SK-N-SH (cell line): ENCODE data around the gene PCBP3. TPM values are rescaled to one million over a fixed set of nuclear protein-coding genes. Genes with fewer than 3 reads are reported as not detected.
A peak's percentile ranks its signal among the peaks of the same experiment; 100 is the strongest.

Source experiments
- CTCF ChIA-PET: fragments of 300-600, 350-600 bp; formaldehyde crosslinking; extraction: SDS; loops from one replicate; lab custom pipeline; 2021; lab: Yijun Ruan, JAX
- POLR2A ChIA-PET: fragments of 350-600 bp; sonication (Branson Sonifier 250); formaldehyde crosslinking; extraction: SDS; loops from one replicate; lab custom pipeline; 2020; ENCODE audit warnings: antibody characterized with exemption, inconsistent platforms; lab: Yijun Ruan, JAX
- DNase-seq: peaks from one replicate; pipeline ENCODE4 v3.0.0; 2012
- H2AFZ ChIP-seq: fragments of 200-600 bp; sonication (generic); 2 replicates; pipeline ENCODE4 v1.8.1; 2016; ENCODE audit warnings: antibody characterized with exemption, mild to moderate bottlenecking, low read depth
- H3F3A ChIP-seq: fragments of 200-600 bp; sonication (generic); replicated peaks from 2 replicates; pipeline ENCODE3; 2016; ENCODE audit warnings: antibody characterized with exemption, mild to moderate bottlenecking; ENCODE audit not compliant: insufficient read depth
- H3K27ac ChIP-seq, 2 experiments: fragments of 200-500 bp in 1 of 2; fragments of 200-600 bp in 1 of 2; sonication (Bioruptor generic) in 1 of 2; sonication (generic), shearing (Covaris generic) in 1 of 2; 2 replicates each; pipeline versions ENCODE4 v1.5.1 to v1.6.1; 2014 to 2016; ENCODE audit warnings: low read depth in 2 of 2, inconsistent platforms in 1 of 2, low read length in 1 of 2, mild to moderate bottlenecking in 1 of 2, mixed read lengths in 1 of 2
- H3K27me3 ChIP-seq: fragments of 200-600 bp; sonication (generic), shearing (Covaris generic); 2 replicates; pipeline ENCODE4 v1.6.1; 2016; ENCODE audit warnings: mixed run types; ENCODE audit not compliant: insufficient read depth
- H3K36me3 ChIP-seq, 2 experiments: fragments of 200-500 bp in 1 of 2; fragments of 200-600 bp in 1 of 2; sonication (Bioruptor generic) in 1 of 2; sonication (generic) in 1 of 2; replicated peaks in 1 of 2; 2 replicates each; pipeline versions ENCODE3 to v1.5.1; 2014 to 2016; ENCODE audit warnings: low read length in 1 of 2, mild to moderate bottlenecking in 1 of 2; ENCODE audit not compliant: insufficient read depth in 2 of 2, control insufficient read depth in 1 of 2
- H3K4me1 ChIP-seq, 2 experiments: fragments of 200-500 bp in 1 of 2; fragments of 200-600 bp in 1 of 2; sonication (Bioruptor generic) in 1 of 2; sonication (generic), shearing (Covaris generic) in 1 of 2; 2 replicates each; pipeline versions ENCODE4 v1.5.1 to v1.6.1; 2014 to 2016; ENCODE audit warnings: low read depth in 1 of 2, low read length in 1 of 2, mixed run types in 1 of 2; ENCODE audit not compliant: insufficient read depth in 2 of 2, control insufficient read depth in 1 of 2
- H3K4me2 ChIP-seq: fragments of 200-600 bp; sonication (generic), shearing (Covaris generic); 2 replicates; pipeline ENCODE4 v1.6.1; 2017; ENCODE audit warnings: mixed run types
- H3K4me3 ChIP-seq, 2 experiments: fragments of 200-500 bp in 1 of 2; fragments of 200-600 bp in 1 of 2; sonication (Bioruptor generic) in 1 of 2; sonication (generic), shearing (Covaris generic) in 1 of 2; 2 replicates each; pipeline versions ENCODE4 v1.5.1 to v1.8.1; 2014 to 2016; ENCODE audit warnings: low read depth in 2 of 2, inconsistent platforms in 1 of 2, low read length in 1 of 2, mild to moderate bottlenecking in 1 of 2, mixed read lengths in 1 of 2, moderate library complexity in 1 of 2
- H3K79me2 ChIP-seq: fragments of 200-600 bp; sonication (generic); 2 replicates; pipeline ENCODE4 v1.8.1; 2017; ENCODE audit warnings: mild to moderate bottlenecking; ENCODE audit not compliant: insufficient read depth
- H3K9ac ChIP-seq: fragments of 200-600 bp; sonication (generic); 2 replicates; pipeline ENCODE4 v1.6.1; 2017; ENCODE audit warnings: mixed run types
- H3K9me2 ChIP-seq: fragments of 200-600 bp; sonication (generic); 2 replicates; pipeline ENCODE4 v1.6.1; 2017; ENCODE audit warnings: mixed run types
- H3K9me3 ChIP-seq: fragments of 200-600 bp; sonication (generic); 2 replicates; pipeline ENCODE4 v1.6.1; 2017; ENCODE audit warnings: mixed run types, mild to moderate bottlenecking, moderate library complexity
- H4K20me1 ChIP-seq: fragments of 200-600 bp; sonication (generic); 2 replicates; pipeline ENCODE4 v1.6.1; 2017; ENCODE audit warnings: mild to moderate bottlenecking, mixed run types; ENCODE audit not compliant: insufficient read depth
- CHD2 ChIP-seq: fragments of 150-350 bp; IDR thresholded peaks from 2 replicates; pipeline ENCODE4 v1.6.1; 2018; ENCODE audit warnings: low read length; ENCODE audit not compliant: partially characterized antibody
- ELF1 ChIP-seq: IDR thresholded peaks from 2 replicates; pipeline ENCODE4 v1.4.0; 2012
- FOXM1 ChIP-seq: IDR thresholded peaks from 2 replicates; pipeline ENCODE4 v1.4.0; 2012; ENCODE audit warnings: low read depth, mild to moderate bottlenecking
- GABPA ChIP-seq: IDR thresholded peaks from 2 replicates; pipeline ENCODE4 v1.4.0; 2012; ENCODE audit warnings: low read depth, mild to moderate bottlenecking
- JUND ChIP-seq: IDR thresholded peaks from 2 replicates; pipeline ENCODE4 v1.4.0; 2012
- MEF2A ChIP-seq: IDR thresholded peaks from 2 replicates; pipeline ENCODE4 v1.4.0; 2012; ENCODE audit warnings: low read depth, borderline replicate concordance
- MXI1 ChIP-seq: IDR thresholded peaks from 2 replicates; pipeline ENCODE4 v1.6.1; 2012; ENCODE audit warnings: mild to moderate bottlenecking, low read depth, low read length, improper control_type of control experiment
- NFIC ChIP-seq: IDR thresholded peaks from 2 replicates; pipeline ENCODE4 v1.4.0; 2012; ENCODE audit warnings: borderline replicate concordance
- RAD21 ChIP-seq: IDR thresholded peaks from 2 replicates; pipeline ENCODE4 v1.6.1; 2012; ENCODE audit warnings: mild to moderate bottlenecking, low read length
- RCOR1 ChIP-seq: fragments of 150-350 bp; IDR thresholded peaks from 2 replicates; pipeline ENCODE4 v1.6.1; 2017; ENCODE audit warnings: antibody characterized with exemption, low read length
- RFX5 ChIP-seq: IDR thresholded peaks from 2 replicates; pipeline ENCODE4 v1.6.1; 2012; ENCODE audit warnings: mild to moderate bottlenecking, improper control_type of control experiment, low read length
- SIN3A ChIP-seq: IDR thresholded peaks from 2 replicates; pipeline ENCODE4 v1.6.1; 2012; ENCODE audit warnings: low read depth, mild to moderate bottlenecking, low read length, moderate library complexity, borderline replicate concordance
- SMC3 ChIP-seq: IDR thresholded peaks from 2 replicates; pipeline ENCODE4 v1.6.1; 2012; ENCODE audit warnings: low read depth, low read length, improper control_type of control experiment
- TAF1 ChIP-seq: IDR thresholded peaks from 2 replicates; pipeline ENCODE4 v1.6.1; 2012; ENCODE audit warnings: low read depth, mild to moderate bottlenecking, low read length, moderate library complexity, borderline replicate concordance
- TCF12 ChIP-seq: IDR thresholded peaks from 2 replicates; pipeline ENCODE4 v1.4.0; 2012
- TEAD4 ChIP-seq: IDR thresholded peaks from 2 replicates; pipeline ENCODE4 v1.4.0; 2012; ENCODE audit warnings: mild to moderate bottlenecking, borderline replicate concordance; ENCODE audit not compliant: insufficient read depth
- YY1 ChIP-seq: IDR thresholded peaks from 2 replicates; pipeline ENCODE4 v1.4.0; 2012; ENCODE audit warnings: low read depth, mild to moderate bottlenecking
- WGBS: methylation state at CpG from one replicate; pipeline ENCODE4 v1.1.6; 2017; ENCODE audit warnings: low lambda C conversion rate; 5-methylcytosine and 5-hydroxymethylcytosine counted together
- polyA plus RNA-seq, 3 experiments: library from polyadenylated mRNA; depleted of rRNA; stranded (reverse); fragments of >200 nt; gene quantifications; 2 replicates each; pipeline ENCODE4 v1.2.3, GENCODE V29; 2012
- TF ChIP-seq, protein P1 (sequence below): IDR thresholded peaks from 2 replicates; pipeline ENCODE4; 2012
- TF ChIP-seq, protein P2 (sequence below): IDR thresholded peaks from 2 replicates; pipeline ENCODE4 v1.4.0; 2012; ENCODE audit warnings: low read depth, borderline replicate concordance
- TF ChIP-seq, protein P3 (sequence below): IDR thresholded peaks from 2 replicates; pipeline ENCODE4 v1.6.1; 2012; ENCODE audit warnings: mild to moderate bottlenecking, low read depth, low read length, moderate library complexity

PCBP3 gene
- polyA plus RNA-seq, 1 of the 3 experiments (the other 2 are of a cell fraction): 9.5 TPM

DNA sequence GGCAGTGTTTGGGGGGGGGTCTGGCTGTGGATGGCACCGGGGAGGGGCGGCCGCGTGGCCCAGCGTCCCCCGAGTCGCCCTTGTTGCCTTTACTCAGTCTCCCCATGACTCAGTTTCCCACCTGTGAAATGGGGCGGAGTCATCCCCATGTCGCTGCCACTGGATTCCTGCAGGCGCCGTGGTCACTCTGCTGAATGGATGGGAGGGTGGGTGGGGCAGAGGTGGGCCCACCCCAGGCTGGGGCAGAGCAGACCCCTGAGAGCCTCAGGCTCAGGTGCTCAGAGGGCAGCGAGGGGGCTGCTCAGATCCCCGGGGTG lies 340.1 kb downstream of the PCBP3 start:
- H3K9ac ChIP-seq: no peak overlapping the region
- no peak overlapping the region for H3K4me3 ChIP-seq
- TF ChIP-seq MXI1: no peak
- no peak for TF ChIP-seq NFIC
- no peak for TF ChIP-seq SIN3A
- TF ChIP-seq FOXM1: no peak
- no peak for TF ChIP-seq RAD21
- TF ChIP-seq, protein P1, sequence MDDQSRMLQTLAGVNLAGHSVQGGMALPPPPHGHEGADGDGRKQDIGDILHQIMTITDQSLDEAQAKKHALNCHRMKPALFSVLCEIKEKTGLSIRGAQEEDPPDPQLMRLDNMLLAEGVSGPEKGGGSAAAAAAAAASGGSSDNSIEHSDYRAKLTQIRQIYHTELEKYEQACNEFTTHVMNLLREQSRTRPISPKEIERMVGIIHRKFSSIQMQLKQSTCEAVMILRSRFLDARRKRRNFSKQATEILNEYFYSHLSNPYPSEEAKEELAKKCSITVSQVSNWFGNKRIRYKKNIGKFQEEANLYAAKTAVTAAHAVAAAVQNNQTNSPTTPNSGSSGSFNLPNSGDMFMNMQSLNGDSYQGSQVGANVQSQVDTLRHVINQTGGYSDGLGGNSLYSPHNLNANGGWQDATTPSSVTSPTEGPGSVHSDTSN: no peak
- TF ChIP-seq, protein P2, sequence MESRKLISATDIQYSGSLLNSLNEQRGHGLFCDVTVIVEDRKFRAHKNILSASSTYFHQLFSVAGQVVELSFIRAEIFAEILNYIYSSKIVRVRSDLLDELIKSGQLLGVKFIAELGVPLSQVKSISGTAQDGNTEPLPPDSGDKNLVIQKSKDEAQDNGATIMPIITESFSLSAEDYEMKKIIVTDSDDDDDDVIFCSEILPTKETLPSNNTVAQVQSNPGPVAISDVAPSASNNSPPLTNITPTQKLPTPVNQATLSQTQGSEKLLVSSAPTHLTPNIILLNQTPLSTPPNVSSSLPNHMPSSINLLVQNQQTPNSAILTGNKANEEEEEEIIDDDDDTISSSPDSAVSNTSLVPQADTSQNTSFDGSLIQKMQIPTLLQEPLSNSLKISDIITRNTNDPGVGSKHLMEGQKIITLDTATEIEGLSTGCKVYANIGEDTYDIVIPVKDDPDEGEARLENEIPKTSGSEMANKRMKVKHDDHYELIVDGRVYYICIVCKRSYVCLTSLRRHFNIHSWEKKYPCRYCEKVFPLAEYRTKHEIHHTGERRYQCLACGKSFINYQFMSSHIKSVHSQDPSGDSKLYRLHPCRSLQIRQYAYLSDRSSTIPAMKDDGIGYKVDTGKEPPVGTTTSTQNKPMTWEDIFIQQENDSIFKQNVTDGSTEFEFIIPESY: no peak
- TF ChIP-seq, protein P3, sequence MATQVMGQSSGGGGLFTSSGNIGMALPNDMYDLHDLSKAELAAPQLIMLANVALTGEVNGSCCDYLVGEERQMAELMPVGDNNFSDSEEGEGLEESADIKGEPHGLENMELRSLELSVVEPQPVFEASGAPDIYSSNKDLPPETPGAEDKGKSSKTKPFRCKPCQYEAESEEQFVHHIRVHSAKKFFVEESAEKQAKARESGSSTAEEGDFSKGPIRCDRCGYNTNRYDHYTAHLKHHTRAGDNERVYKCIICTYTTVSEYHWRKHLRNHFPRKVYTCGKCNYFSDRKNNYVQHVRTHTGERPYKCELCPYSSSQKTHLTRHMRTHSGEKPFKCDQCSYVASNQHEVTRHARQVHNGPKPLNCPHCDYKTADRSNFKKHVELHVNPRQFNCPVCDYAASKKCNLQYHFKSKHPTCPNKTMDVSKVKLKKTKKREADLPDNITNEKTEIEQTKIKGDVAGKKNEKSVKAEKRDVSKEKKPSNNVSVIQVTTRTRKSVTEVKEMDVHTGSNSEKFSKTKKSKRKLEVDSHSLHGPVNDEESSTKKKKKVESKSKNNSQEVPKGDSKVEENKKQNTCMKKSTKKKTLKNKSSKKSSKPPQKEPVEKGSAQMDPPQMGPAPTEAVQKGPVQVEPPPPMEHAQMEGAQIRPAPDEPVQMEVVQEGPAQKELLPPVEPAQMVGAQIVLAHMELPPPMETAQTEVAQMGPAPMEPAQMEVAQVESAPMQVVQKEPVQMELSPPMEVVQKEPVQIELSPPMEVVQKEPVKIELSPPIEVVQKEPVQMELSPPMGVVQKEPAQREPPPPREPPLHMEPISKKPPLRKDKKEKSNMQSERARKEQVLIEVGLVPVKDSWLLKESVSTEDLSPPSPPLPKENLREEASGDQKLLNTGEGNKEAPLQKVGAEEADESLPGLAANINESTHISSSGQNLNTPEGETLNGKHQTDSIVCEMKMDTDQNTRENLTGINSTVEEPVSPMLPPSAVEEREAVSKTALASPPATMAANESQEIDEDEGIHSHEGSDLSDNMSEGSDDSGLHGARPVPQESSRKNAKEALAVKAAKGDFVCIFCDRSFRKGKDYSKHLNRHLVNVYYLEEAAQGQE: no peak
- TF ChIP-seq RFX5: no peak
- TF ChIP-seq ELF1: no peak
- TF ChIP-seq CHD2: no peak
- TF ChIP-seq RCOR1: no peak
- TF ChIP-seq YY1: no peak
- no peak for TF ChIP-seq MEF2A
- TF ChIP-seq TEAD4: no peak
- no peak for TF ChIP-seq JUND
- no peak for TF ChIP-seq TAF1
- no peak for TF ChIP-seq TCF12
- no peak for TF ChIP-seq SMC3
- TF ChIP-seq GABPA: no peak
- TF ChIP-seq, all 33 proteins: peak for 0
- Histone ChIP-seq H3K9me2 (no peaks in the 10 kb centered on the region), H3F3A (peaks cover 11% of the 10 kb centered on the region), H3K79me2 (peaks cover 12% of the 10 kb centered on the region), H3K9me3 (no peaks in the 10 kb centered on the region), H3K27ac (no peak overlapping the region), H3K27me3 (no peaks in the 10 kb centered on the region), H3K4me1 (peaks cover 3 to 16% of the 10 kb centered on the region in 2 experiments; a peak in 1 of 4 replicates), H3K36me3 (peaks cover 7 to 15% of the 10 kb centered on the region in 2 experiments), H3K4me2 (peak overlapping the region; percentile 90; the same call in 1 of the 2 replicates), H2AFZ (no peak overlapping the region), H4K20me1 (no peaks in the 10 kb centered on the region)
- POLR2A ChIA-PET: no interaction called here
- WGBS: no CpG with 5 or more reads among the region's 13 CpGs
- CTCF ChIA-PET: interaction anchor here (0.5 to 1.2 kb wide), 2 partner anchors 146 to 844 kb away, joined by 3 to 4 read pairs; no protein-coding TSS in a partner anchor
- DNase-seq: peak; percentile 16
